ENCODE data around the gene CYP24A1. TPM values are rescaled to one million over a fixed set of nuclear protein-coding genes. Genes with fewer than 3 reads are reported as not detected.

The CYP24A1 gene
- total and polyA plus RNA-seq, 2 donors (not counting 3 experiments of a cell fraction or from before 2014, with no cell fraction given), result not detected

- ChIA-PET POLR2A (no interaction called here), CTCF (interaction anchor here (0.7 to 7.4 kb wide), 11 partner anchors 9 to 1885 kb away, joined by 3 to 116 read pairs (median 4); partner anchors contain the start of gene PFDN4)
Measured at GRCh38 chr20:54197621-54198604, 24.1 kb upstream of the CYP24A1 start.

More at GRCh38 chr20:54197621-54198604, 24.1 kb upstream of the CYP24A1 start:
- H3K4me2 ChIP-seq (ENCODE audit: insufficient read depth, low read length), result no peak overlapping the region
- no peak overlapping the region for H3K27ac ChIP-seq (ENCODE audit: insufficient read depth, low read depth, low read length)
- H3K9me3 ChIP-seq (replicated peaks; ENCODE audit: control insufficient read depth, insufficient read depth, low read length), result no peaks in the 10 kb centered on the region
- no peaks in the 10 kb centered on the region for H3K27me3 ChIP-seq (ENCODE audit: control insufficient read depth in 2 of 2, insufficient read depth in 2 of 2, low read length in 2 of 2)
- BruUV-seq (replicated peaks), result no TSS peak
- dilution Hi-C loops (cut with MboI; ENCODE audit: extremely low pct_ligation_motif_present, low sequenced_read_pairs), result no loop called here
- no peaks in the 10 kb centered on the region for H3K9me1 ChIP-seq (replicated peaks; ENCODE audit: control insufficient read depth, extremely low read depth, insufficient read depth, low read length)
- FAIRE-seq, result no peak
- H4K20me1 ChIP-seq (replicated peaks; ENCODE audit: control insufficient read depth, extremely low read depth, insufficient read depth, low read length), result no peaks in the 10 kb centered on the region
- no peak overlapping the region for H3K4me3 ChIP-seq (replicated peaks in 1 of 3; ENCODE audit: insufficient read depth in 1 of 3, low read depth in 1 of 3, low read length in 3 of 3)
- intact Hi-C loops (cut with micrococcal nuclease), result loop anchor here (2.0 kb wide), 1 partner anchor 257 kb away; no protein-coding TSS in a partner anchor
- H2AFZ ChIP-seq (ENCODE audit: low read depth, low read length), result no peak overlapping the region
- no peaks in the 10 kb centered on the region for H3K4me1 ChIP-seq (ENCODE audit: control insufficient read depth, extremely low read depth, insufficient read depth, low read length)
- no peaks in the 10 kb centered on the region for H3K79me2 ChIP-seq (ENCODE audit: control insufficient read depth, insufficient read depth, low read length)
- TF ChIP-seq MYC (IDR thresholded peaks at IDR 0.05; ENCODE audit: low read depth, low read length) (no peak), GATA2 (IDR thresholded peaks at IDR 0.05; ENCODE audit: insufficient read depth, insufficient read length, low read depth, low read length) (no peak), MAX (IDR thresholded peaks at IDR 0.05; ENCODE audit: insufficient read depth, insufficient read length) (no peak), CTCF (IDR thresholded peaks at IDR 0.05; ENCODE audit: extremely low read depth in 1 of 2, insufficient read depth in 1 of 2, low read depth in 1 of 2, low read length in 2 of 2) (no peak), FOS (IDR thresholded peaks at IDR 0.05; ENCODE audit: borderline replicate concordance, insufficient read depth, low read length) (no peak), POLR2A (IDR thresholded peaks at IDR 0.05; ENCODE audit: low read depth, low read length) (no peak), POLR2AphosphoS5 (IDR thresholded peaks at IDR 0.05; ENCODE audit: insufficient read depth, low read depth, low read length) (no peak), EZH2 (IDR thresholded peaks at IDR 0.05; ENCODE audit: borderline replicate concordance, low read depth, low read length, severe bottlenecking) (no peak), JUN (IDR thresholded peaks at IDR 0.05; ENCODE audit: borderline replicate concordance, insufficient read depth, insufficient read length, low read depth) (no peak)
- H3K36me3 ChIP-seq (ENCODE audit: control insufficient read depth in 2 of 2, extremely low read depth in 1 of 2, insufficient read depth in 2 of 2, low read length in 2 of 2), result no peaks in the 10 kb centered on the region
- no peak overlapping the region for H3K9ac ChIP-seq (replicated peaks; ENCODE audit: extremely low read depth, insufficient read depth, low read length)
- DNase-seq (ENCODE audit: low read depth, low spot score), result no peak
